ENCODE measurements around the gene PCBP3.
"Not testable (repeated sequence)": the region's sequence is repeated elsewhere in the genome, so short reads cannot be mapped to it uniquely, and the experiment has no call there.

PCBP3 gene

DNA sequence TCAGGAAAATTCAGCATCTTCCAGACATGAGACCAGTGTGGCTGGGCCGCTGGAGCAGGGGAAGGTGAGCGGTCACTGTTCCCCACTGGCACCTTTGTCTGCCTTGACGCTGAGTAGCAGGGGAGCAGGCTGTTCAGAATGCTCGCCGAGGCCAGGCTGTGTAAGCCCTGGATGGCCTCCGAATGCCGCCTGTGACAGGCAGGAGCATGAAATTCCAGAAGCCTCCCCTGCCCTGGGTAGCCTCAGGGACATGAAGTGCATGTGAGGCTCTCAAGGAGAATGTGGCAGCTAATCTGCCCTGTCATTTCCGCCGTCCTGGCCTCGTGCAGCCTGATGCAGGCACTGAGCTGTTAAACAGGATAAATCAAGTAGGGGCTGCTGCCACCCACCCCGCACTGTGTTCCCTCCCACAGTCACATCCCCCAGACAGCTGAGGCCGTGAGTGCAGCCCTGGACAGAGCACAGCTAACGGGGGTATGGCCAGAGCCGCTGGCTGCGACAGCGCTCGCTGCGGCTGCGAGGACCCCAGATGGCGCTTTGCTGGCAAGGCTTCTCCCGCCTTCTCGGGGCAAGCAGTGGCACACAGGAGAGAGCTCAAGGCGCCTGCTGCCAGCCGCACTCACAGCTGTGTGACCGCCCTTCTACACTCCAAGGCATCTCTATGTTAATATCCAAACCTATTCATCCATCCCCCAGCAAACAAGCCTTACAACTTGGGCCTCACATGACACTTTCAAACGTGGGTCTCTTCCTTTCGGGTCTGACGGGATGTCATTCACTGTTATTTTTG, 233.1 kb downstream of the PCBP3 start:
- TF ChIP-seq TAF1 (IDR thresholded peaks at IDR 0.05; ENCODE audit: borderline replicate concordance, low read depth, low read length) (no peak), POLR2AphosphoS5 (IDR thresholded peaks at IDR 0.05; ENCODE audit: low read depth, low read length) (no peak), POLR2A (IDR thresholded peaks at IDR 0.05; ENCODE audit: low read depth, low read length) (no peak)
- DNase-seq (ENCODE audit: insufficient read length) (no peak), FAIRE-seq (no peak)

DNA sequence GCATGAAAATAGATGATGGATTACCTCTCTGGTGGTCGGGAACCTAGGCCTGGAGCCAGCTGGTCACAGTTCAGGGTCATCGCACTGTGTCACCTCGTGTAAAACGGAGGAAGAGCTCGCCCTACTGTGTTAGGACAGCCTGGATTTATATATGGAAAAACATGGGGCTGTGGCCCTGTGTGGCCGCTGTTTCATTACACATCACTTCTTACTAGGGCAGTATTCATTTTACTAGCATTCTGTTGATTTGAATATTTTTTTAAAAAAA, 233.6 kb downstream of the PCBP3 start:
- TF ChIP-seq TAF1 (IDR thresholded peaks at IDR 0.05; ENCODE audit: borderline replicate concordance, low read depth, low read length) (no peak), POLR2AphosphoS5 (IDR thresholded peaks at IDR 0.05; ENCODE audit: low read depth, low read length) (no peak), POLR2A (IDR thresholded peaks at IDR 0.05; ENCODE audit: low read depth, low read length) (no peak)
- DNase-seq (ENCODE audit: insufficient read length) (no peak), FAIRE-seq (no peak)

DNA sequence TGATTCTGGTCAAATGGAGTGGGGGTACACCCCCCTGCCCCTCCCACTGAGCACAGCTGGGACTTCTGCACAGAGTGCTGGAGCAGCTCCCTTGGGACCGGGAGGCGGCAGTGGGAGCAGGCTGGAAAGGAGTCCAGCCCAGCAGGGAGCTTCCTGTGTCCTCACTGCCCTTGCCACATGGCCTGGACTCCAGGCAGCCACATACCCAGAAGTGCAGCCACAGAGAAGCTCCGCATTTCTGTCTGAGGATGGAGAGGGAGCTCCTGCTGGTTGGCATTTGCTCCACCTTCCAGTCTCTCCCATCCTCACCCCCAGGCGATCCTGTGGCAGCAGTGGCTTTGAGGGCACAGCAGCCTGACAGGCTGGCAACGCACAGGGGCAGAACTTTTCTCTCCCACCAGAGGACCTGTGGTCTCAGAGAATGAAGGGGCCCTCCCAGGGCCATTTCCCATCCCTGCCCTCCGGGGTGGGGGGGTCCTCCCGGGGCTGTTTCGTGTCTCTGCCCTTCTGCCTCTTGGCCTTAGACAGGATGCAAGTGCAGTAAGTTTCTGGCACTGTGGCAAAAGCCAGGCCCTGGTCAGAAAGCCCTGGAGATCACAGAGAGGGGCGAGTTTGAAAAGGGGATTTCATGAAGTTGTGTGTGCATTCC, 234.4 kb downstream of the PCBP3 start:
- FAIRE-seq (no peak), DNase-seq (ENCODE audit: insufficient read length) (no peak)

DNA sequence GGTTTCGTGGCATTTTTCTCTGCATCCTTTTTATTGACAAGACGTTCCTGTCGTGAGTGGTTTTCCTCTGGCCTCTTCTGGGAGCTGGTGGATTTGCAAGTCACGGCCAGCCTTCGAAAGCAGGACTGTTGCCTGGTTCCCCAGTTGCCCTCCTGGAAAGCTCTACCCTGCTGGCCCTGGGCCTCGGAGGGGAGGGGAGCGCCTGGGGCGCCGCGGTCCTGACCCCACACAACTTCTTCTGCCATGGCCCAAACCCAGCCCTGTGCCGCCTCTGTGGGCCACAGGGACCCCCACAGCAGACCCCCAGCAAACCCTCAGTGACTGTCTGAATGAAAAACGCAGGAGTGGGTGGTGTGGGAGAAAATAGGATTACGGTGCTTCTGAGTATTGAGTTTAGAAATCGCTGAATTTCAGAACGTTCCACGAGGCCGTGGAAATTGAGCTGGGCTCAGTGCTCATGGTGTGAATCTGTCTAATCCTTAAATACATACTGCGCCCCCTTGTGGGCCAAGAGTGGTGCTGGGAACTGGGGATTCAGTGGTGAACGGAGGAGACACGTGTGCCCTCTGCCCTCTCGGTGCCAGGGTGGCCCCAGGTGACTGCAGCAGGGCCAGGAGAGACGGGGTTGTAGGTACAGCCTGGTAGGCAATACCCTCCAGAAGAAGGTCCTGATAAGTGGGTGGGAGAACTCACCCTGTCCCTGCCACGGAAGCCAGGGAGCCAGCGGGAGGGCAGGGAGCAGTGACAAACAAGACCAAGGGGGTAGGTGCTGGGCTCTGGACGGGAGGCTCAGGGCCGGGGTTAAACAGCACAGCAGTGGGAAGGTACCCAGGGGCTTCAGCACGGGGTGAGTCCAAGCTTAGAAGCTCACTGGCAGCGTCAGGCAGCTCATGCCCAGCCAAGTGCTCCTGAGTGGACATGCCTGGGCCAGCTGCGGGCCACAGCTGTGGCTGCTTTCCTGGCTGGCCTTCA, 236.9 kb downstream of the PCBP3 start:
- FAIRE-seq (no peak), DNase-seq (ENCODE audit: insufficient read length) (peak; percentile 57)
- no peak for TF ChIP-seq POLR2AphosphoS5 (IDR thresholded peaks at IDR 0.05; ENCODE audit: low read depth, low read length)
- TF ChIP-seq POLR2A (IDR thresholded peaks at IDR 0.05; ENCODE audit: low read depth, low read length), result no peak
- no peak for TF ChIP-seq TAF1 (IDR thresholded peaks at IDR 0.05; ENCODE audit: borderline replicate concordance, low read depth, low read length)

More for the DNA sequence above, 234.4 kb downstream of the PCBP3 start:
- TF ChIP-seq TAF1 (IDR thresholded peaks at IDR 0.05; ENCODE audit: borderline replicate concordance, low read depth, low read length) (no peak), POLR2AphosphoS5 (IDR thresholded peaks at IDR 0.05; ENCODE audit: low read depth, low read length) (no peak), POLR2A (IDR thresholded peaks at IDR 0.05; ENCODE audit: low read depth, low read length) (no peak)

DNA sequence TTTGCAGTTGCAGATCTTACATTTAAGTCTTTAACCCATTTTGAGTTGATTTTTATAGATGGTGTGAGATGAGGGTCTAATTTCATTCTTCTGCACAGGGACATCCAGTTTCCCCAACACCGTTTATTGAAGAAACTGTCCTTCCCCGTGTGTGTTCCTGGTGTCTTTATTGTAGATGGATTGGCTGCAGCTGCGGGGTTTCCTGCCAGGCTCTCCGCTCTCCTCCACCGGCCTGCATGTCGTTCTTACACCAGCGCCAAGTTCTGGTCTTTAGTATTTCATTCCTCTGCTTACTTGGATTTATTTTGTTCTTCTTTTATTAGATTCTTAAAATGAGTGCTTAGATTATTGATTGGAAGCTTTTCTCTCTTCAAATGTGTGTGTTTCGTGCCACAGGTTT, 239.1 kb downstream of the PCBP3 start:
- FAIRE-seq, result no peak

GRCh38 chr21:45883090-45883489, 239.6 kb downstream of the PCBP3 start:
- DNase-seq (ENCODE audit: insufficient read length) (no peak), FAIRE-seq (no peak)
- TF ChIP-seq POLR2AphosphoS5 (IDR thresholded peaks at IDR 0.05; ENCODE audit: low read depth, low read length) (no peak), TAF1 (IDR thresholded peaks at IDR 0.05; ENCODE audit: borderline replicate concordance, low read depth, low read length) (no peak), POLR2A (IDR thresholded peaks at IDR 0.05; ENCODE audit: low read depth, low read length) (no peak)

More for the DNA sequence above, 239.1 kb downstream of the PCBP3 start:
- DNase-seq (ENCODE audit: insufficient read length), result no peak
- no peak for TF ChIP-seq TAF1 (IDR thresholded peaks at IDR 0.05; ENCODE audit: borderline replicate concordance, low read depth, low read length)
- no peak for TF ChIP-seq POLR2AphosphoS5 (IDR thresholded peaks at IDR 0.05; ENCODE audit: low read depth, low read length)
- no peak for TF ChIP-seq POLR2A (IDR thresholded peaks at IDR 0.05; ENCODE audit: low read depth, low read length)

DNA sequence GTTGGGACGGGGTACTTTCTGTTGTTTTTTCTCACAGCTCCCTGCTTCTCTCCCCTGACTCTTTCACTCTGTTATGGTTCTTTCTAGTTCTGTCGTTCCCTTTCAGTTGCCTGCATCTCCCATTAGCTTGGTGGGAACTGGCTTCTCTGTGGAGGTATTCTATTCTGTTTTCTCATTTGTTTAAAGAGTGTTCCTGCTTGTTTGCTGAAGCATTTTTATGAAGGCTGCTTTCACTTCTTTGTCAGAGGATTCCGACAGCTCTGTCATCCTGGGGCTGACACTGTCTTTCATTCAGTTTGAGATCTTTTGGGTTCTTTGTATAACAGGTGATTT, 242.0 kb downstream of the PCBP3 start:
- no peak for TF ChIP-seq TAF1 (IDR thresholded peaks at IDR 0.05; ENCODE audit: borderline replicate concordance, low read depth, low read length)
- no peak for TF ChIP-seq POLR2AphosphoS5 (IDR thresholded peaks at IDR 0.05; ENCODE audit: low read depth, low read length)
- no peak for TF ChIP-seq POLR2A (IDR thresholded peaks at IDR 0.05; ENCODE audit: low read depth, low read length)
- no peak for FAIRE-seq
- no peak for DNase-seq (ENCODE audit: insufficient read length)

GRCh38 chr21:45885930-45886601, 242.5 kb downstream of the PCBP3 start:
- FAIRE-seq; DNase-seq (ENCODE audit: insufficient read length): not testable (repeated sequence)

- FAIRE-seq, result no peak
- no peak for DNase-seq (ENCODE audit: insufficient read length)
- TF ChIP-seq TAF1 (IDR thresholded peaks at IDR 0.05; ENCODE audit: borderline replicate concordance, low read depth, low read length) (no peak), POLR2A (IDR thresholded peaks at IDR 0.05; ENCODE audit: low read depth, low read length) (no peak), POLR2AphosphoS5 (IDR thresholded peaks at IDR 0.05; ENCODE audit: low read depth, low read length) (no peak)
Measured at GRCh38 chr21:45886610-45887026, 243.1 kb downstream of the PCBP3 start.

GRCh38 chr21:45887120-45887611, 243.6 kb downstream of the PCBP3 start:
- TF ChIP-seq POLR2AphosphoS5 (IDR thresholded peaks at IDR 0.05; ENCODE audit: low read depth, low read length), result no peak
- no peak for TF ChIP-seq POLR2A (IDR thresholded peaks at IDR 0.05; ENCODE audit: low read depth, low read length)
- no peak for TF ChIP-seq TAF1 (IDR thresholded peaks at IDR 0.05; ENCODE audit: borderline replicate concordance, low read depth, low read length)
- no peak for DNase-seq (ENCODE audit: insufficient read length)
- no peak for FAIRE-seq

- DNase-seq (ENCODE audit: insufficient read length), result no peak
- FAIRE-seq, result no peak
- no peak for TF ChIP-seq TAF1 (IDR thresholded peaks at IDR 0.05; ENCODE audit: borderline replicate concordance, low read depth, low read length)
- no peak for TF ChIP-seq POLR2A (IDR thresholded peaks at IDR 0.05; ENCODE audit: low read depth, low read length)
- no peak for TF ChIP-seq POLR2AphosphoS5 (IDR thresholded peaks at IDR 0.05; ENCODE audit: low read depth, low read length)
Measured at GRCh38 chr21:45887788-45888187, 244.3 kb downstream of the PCBP3 start.
